A172 (cell line): ENCODE data around the gene PPP3CA. TPM values are rescaled to one million over a fixed set of nuclear protein-coding genes. Genes with fewer than 3 reads are reported as not detected.
A peak's percentile ranks its signal among the peaks of the same experiment; 100 is the strongest.

ENCODE experiments used
- DNase-seq: peaks from one replicate; pipeline ENCODE4 v3.0.0-alpha.2; 2015; ENCODE audit warnings: low spot score
- total RNA-seq: library from RNA; depleted of rRNA; stranded (reverse); fragments of >200 nt; shearing (Covaris generic); gene quantifications from 2 replicates; pipeline ENCODE4 v1.2.3, GENCODE V29; 2014

Gene PPP3CA
- total RNA-seq, 1 experiment from 2014 or later = 40.6 TPM

GRCh38 chr4:101175896-101176676 lies 171.2 kb downstream of the PPP3CA start:
- no peak for DNase-seq

DNA sequence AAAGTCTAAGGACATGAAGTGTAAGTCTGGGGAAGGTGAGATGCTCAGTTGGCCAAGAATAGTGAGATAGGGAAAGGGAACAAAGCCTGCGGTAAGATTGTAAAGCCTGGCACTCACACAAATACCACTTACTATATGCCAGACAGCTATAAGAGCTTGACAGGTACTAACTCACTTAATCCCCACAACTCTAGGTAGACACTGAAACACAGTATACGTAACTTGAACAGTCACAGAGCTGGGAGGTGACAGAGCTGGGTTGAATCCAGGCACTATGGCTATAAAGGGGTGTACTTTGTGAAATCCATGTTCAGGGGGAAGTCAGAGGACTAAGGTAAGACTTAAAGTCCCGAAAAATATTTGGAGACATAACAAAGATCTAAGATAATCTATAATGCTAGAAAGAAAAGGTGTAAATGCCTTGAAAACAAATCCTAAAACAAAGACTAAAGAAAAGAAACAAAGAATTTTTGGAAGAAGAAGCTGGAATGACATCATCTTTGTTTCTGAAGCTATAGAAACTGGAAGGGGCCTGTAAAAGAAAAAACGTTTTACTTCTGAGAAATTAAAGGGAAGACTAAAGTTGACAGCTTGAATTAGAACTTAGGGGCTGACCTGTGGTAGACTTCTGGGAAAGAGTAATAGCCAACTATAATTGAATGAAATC lies 172.5 kb downstream of the PPP3CA start:
- no peak for DNase-seq

DNA sequence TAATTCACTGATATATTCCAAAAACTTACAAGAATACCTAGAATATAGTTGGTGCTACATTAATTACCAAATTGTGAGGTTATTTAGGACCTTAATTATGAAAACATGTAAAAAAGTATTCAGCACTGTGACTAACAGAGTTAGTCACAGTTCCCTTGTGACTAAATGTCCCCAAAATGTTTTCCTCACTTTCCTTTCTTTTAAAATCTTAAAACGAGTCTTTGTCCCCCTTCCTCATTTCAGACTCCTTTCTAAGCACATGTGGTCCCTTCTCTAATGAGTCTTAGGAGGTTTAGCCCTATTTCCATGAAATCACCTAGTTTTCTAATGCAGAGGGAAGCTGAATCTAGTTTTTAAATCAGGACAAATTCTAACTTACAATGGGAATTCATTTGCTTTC lies 175.0 kb downstream of the PPP3CA start:
- DNase-seq = no peak

DNA sequence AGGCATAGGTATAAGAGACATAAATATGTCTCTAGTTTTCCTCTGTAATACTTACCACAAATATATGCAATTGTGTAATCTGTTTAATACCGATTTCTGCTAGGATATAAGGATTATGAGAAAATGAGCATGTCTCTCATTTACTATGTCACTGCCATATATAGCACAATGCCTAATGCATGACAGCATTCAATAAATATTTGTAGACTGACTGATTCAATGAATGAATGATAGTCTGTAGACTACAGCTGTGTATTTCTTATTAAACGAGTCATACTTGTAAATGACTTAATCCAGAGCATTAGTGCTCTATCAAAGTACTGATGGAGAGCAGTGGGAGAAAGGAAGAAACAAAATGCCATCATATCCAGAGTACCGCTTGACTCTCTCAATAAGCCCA lies 175.6 kb downstream of the PPP3CA start:
- DNase-seq = no peak

DNA sequence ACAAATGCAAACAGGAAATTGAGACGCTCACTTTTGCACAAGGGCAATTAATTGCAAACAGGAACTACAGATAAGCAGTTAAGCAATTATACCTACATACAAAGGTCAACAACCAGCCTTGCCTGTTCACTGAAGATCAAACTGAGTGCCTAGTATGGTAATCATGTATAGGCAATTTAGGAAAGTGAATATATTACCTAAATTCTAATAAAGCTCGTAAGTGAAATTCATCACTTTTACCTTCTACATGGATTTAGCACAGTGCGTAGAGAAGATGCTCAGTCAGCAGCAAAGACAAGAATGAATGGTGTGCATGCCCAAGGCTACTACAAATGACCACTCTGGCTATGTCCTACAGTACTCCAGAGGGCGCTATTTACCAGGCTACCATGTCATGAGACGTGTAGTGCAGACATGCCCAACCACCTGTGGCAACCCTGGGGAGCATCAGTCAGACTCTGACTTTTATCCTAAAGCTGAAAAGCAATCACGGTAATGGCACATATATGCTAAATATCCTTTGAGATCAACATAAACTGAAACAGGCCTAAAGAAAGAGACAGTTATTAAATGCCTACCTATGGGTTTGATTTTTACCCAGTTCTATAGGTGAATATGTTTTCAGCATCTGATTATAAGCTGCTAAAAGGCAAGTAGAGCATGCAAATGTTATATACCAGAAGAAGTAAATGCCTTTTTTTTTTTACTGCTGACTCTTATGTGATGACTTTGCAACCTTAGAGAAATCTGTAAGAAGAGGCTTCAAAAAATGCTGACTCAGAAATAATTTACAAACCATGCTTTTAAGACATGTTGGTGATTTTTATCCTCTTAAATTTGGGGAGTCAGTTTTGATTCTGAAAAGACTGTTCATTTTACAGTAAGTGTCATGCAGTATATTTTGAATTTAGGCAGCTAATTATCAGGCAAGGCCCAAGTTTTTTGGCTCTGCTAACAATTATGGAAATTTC lies 178.0 kb downstream of the PPP3CA start:
- DNase-seq = peak; percentile 67

- DNase-seq = no peak
These were observed 183.4 kb downstream of the PPP3CA start for GRCh38 chr4:101163936-101164335.

GRCh38 chr4:101162990-101163380 lies 184.3 kb downstream of the PPP3CA start:
- no peak for DNase-seq

- no peak for DNase-seq
These were observed 186.3 kb downstream of the PPP3CA start for GRCh38 chr4:101160792-101161592.

DNA sequence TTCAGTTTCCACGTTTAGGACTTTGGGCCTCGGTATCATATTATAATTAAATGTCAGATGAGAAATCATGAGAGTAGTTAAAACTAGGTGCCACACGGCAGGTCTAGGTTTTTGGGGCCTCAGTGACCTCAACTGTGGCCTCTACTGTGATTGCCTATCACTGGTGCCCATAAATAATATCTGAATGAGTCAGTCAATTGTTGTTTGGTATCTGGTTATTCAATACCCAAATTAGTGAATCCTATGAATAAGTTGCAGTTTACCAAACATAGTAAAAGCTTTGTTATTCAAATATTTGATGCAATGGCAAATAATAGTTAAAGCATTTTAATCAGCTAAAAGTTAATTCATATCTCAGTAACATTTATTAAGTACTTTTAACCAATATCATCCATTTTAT lies 188.8 kb downstream of the PPP3CA start:
- DNase-seq = no peak

- DNase-seq = no peak
These were observed 189.2 kb downstream of the PPP3CA start for GRCh38 chr4:101158134-101158482.

DNA sequence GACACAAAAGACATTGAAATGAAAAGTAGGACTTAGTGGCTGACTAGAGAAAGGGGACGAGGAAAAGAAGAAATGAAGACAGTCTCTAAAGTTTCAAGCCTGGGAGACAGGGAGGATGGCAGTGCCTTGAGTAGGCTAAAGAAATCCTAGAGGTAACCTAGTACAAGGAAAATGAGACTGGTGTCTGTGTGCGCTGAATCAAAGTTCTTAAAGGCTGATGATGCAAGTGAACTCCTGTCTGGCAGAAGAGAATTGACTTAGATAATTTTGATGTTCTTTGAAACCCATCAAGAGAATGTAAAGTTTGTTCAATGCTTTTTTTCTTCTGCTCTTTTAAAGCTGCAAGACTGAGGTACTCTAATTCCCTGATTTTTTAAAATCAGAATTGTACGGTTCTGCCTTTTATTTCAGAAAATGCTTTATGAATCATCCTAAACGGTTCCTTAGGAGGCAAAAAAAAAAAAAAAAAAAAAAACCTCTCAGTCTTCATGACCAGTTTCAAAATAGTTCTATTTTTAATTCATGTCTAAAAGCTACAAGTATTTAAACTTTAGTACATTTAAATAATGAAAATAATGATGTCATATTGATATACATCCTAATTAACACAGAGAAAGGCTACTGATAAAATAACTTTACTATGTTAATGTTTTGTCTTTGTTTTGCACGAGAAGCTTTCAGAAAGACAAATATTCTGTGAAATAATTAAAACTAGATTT lies 189.8 kb downstream of the PPP3CA start:
- DNase-seq = no peak

- no peak for DNase-seq
These were observed 190.6 kb downstream of the PPP3CA start for GRCh38 chr4:101156619-101157310.

- DNase-seq = no peak
These were observed 191.4 kb downstream of the PPP3CA start for GRCh38 chr4:101155945-101156344.

- peak; percentile 38 for DNase-seq
These were observed 192.0 kb downstream of the PPP3CA start for GRCh38 chr4:101155368-101155767.

- no peak for DNase-seq
These were observed 193.7 kb downstream of the PPP3CA start for GRCh38 chr4:101153653-101154052.

DNA sequence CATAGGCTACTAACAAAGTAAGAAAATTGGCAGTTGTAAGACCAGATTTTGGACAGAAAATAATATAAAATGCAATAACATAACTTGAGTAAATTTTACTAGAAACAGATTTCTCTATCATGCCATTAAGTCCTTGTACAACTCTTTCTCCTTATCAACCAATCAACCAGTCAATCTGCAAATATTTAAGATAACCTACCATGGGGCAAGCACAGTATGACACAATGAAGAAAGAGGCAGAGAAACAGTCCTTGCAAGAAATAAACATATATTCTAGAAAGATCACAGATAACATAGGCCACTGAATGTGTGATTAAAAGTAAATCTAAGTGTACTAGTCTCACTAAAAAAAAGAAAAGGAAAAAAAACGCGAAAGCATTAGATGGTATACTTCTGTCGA lies 194.8 kb downstream of the PPP3CA start:
- no peak for DNase-seq

GRCh38 chr4:101148551-101148950 lies 198.8 kb downstream of the PPP3CA start:
- DNase-seq = no peak

DNA sequence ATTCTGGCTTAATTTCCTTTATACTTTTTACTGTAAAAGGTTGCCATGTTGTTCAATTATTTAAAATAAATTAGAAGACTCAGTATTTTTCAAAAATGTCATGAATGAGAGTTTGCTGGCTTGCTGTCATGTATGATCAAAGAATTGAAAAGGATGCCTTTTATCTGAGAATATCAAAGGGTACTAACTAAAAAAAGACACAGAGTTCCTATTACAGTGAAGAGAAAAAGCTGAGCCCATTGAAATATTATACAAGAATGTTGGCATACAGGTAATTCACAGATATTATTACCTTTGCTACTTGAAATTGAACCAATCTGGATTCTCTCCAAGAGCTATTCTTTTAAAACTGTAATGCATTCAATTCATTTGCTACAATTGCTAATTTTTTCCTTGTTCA lies 200.0 kb downstream of the PPP3CA start:
- DNase-seq = no peak

- DNase-seq = no peak
These were observed 202.3 kb downstream of the PPP3CA start for GRCh38 chr4:101145021-101145420.

DNA sequence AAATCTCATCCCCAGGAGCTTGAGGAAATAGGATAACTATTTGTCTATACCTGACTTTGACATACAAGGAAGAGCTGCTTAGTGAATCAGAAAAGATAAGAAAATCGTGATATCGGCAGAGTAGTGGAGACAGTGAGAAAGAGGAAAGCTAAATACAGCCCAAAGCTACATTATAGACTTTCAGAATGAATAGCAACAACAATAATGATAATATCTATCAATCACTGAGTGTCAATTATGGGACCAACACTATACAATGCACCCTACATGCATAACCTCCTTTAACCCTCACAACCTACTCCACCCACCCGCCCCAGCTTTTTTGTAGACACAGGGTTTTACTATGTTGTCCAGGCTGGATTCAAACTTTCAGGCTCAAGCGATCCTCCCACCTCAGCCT lies 205.1 kb downstream of the PPP3CA start:
- no peak for DNase-seq
